Dermis blood vessel endothelial cell (primary cell): ENCODE measurements around the gene PYROXD2. TPM values are rescaled to one million over a fixed set of nuclear protein-coding genes. Genes with fewer than 3 reads are reported as not detected.
A peak's percentile ranks its signal among the peaks of the same experiment; 100 is the strongest.

ENCODE experiments used
- DNase-seq: peaks from one replicate; pipeline ENCODE4 v3.0.0; 2010
- total RNA-seq: library from RNA; depleted of rRNA; stranded (reverse); fragments of >200 nt; gene quantifications from 2 replicates; pipeline ENCODE4 v1.2.3, GENCODE V29; 2014

Gene PYROXD2
- 3.6 and 6.4 TPM in 2 replicates for total RNA-seq

DNA sequence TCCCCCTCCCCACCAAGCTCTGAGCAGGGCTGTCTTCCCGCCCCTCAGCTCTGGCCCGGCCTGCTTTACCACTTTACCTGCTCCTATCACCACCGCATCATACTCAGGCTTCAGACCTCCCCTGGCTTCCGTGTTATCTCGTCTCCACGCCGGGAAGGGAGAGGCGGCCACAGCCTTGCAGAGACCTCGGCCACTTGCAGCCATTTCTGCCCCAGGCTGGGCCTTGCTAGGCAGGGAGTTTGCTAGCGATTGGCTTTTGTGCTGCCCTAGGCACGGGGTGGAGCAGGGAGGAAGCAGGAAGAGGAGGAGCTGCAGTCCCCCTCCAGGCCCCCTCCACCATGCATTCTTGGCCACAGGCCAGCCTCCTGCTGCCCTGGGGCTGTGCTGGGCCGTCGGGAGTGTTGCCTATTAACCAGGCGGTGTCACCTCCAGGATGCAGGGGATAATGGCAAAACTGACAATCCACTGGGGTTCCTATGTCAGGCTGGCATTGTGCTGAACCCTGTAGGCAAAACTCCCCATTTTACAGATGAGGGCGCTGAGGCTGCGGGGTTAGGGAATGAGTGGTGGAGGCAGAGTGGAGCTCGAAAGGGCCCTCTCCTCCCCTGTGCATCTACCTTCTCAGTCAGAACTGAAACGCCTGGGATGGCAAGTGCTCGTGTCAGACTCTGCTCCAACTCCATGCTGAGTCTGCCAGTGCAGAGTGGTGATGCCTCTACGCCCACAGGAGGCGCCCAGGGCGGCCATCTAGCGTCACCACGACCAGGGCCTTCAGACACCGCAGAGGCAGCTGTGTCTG is at the start of gene PYROXD2:
Gene PYROXD2 (minus strand): TSS at position 251 of the 799 bp plus-strand sequence. CDS start 47 bp downstream, at position 204.
- peak; percentile 95 for DNase-seq

DNA sequence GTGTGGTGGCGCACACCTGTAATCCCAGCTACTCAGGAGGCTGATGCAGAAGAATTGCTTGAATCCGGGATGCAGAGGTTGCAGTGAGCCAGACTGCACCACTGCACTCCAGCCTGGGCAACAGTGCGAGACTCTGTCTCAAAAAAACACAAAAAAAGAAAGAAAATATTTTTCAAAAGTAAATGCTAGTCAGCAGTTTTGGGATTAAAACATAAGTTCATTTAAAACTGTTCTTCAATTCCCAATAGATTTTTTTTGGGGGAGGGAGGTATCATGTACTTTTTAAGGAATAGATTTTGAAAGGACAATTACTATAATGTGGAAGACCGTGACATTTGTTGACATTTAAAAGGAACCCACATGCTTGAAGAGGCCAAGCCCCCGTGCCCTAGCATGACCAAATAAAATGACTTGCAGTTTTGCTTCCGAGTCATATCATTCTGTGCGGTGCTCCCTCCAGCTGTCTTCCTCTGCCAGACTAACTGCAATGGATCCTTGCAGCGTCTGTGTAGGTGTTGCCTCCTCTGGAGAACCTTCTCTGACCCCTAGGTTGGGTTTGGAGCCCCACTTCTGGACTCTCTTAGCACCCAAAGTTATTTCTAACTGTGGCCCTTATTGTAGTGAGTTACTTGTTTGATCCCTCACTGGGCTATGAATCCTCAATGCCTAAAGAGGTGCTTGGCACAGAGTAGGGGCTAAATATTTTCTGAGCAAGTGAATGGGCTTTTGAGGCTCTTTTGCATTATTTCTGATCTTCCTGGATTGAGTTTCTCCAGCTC is 49.2 kb upstream of the PYROXD2 start:
- DNase-seq: no peak

DNA sequence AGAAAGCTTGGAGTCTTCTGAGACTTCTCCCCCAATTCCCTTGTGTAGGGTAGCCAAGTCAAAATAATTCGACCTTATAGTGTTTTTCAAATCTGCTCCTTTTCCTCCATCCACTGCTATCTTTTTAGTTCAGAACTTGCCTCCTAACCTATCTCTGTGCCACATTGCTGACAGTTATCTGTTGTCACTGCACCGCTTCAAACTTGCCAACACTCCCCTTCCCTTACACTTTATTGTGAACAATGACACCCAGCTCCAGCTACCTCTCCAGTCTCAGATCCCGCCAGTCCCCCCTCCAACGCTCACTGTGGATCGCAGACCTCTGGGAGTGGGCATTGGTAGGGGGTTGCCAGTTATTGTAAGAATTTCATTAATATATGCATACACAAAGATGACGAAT is 48.0 kb upstream of the PYROXD2 start:
- DNase-seq: no peak

DNA sequence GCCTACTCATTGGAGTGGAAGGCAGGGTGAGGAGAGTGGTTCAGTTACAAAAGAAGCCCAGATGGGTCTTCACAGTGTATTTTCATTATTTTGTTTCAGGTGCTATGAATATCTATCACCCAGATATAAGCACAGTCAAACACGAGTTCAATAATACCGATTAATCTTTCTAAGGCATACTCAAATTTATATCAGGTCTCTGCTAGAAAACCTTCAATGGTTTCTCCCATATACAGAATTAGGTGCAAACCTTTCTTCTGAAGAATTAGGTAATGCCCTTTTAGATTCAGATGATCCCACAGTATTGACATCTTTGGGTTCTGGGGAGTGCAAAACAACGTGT is 46.5 kb upstream of the PYROXD2 start:
- DNase-seq: no peak

DNA sequence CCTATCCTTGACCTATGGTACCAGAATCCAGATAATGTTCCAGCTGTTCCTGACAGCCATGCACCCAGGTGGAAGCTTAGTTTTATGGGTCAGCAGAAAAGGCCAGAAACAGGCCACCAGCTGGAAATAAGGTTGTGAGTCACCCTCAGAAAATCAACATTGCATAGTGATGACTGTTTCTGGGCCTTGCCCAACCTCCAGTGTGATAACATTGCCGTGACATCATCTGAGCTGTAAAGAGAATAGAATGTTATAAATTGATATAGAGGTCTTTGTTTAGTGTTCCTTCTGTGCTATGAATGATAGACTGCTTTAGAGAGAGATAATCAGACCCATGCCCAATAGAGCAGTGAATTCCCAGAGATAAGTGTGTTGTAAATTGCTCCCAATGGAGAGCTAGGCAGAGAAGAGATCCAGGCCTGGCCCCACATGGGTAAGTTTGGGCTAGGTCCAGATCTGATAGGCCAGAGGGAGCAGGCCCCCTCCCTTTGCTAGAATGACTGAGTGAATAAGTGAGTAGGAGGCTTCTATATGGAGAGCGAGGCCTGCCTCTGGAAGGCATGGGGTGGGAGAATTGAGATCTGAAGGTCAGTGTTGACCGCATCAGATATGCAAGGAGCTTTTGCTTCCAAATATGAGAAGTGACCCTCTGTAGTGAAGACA is 46.0 kb upstream of the PYROXD2 start:
- DNase-seq: peak; percentile 92

DNA sequence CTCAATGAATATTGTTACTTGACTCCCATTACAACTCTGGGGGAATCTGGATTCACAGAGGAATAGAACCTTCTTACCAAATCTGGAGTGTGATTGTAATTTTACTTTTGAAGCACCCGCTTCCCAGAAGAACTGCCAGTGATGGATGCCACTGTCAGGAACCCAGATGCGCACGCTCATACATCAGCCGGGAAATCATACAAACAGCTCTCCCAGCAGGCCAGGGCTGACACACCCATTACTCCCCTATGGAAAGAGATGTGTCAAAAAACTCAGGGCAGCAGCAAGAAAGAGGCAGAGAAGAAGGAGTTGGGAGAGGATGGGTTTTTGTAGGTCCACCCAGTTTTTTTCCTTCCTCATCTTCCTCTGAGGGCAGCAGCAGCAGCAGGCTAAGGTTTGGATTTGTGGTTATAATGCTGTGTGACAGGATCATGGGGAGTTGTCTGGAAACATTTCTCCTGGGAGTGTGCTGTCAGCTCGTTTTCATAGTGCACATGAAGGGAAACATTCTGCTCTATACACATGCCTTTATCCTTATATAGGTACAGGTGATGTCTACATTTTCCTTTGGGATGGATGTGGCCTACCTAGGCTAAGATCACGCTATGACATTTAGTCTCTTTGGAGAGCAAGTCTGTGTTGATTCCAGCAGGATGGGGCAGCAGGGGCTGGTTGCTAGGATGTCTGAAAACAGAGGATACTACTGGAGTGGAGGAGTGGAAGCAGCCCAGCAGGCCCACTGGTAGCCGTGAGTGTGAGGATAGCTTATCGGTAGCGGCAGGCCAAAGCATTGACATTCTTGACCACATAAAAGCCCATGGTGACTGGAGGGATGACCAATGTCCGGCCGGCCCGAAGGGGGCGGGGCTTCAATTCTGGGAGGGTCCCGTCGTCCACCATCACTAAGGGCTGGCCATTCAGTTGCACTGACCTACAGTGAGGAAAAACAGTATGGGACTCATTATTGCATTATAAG is 44.1 kb upstream of the PYROXD2 start:
- DNase-seq: no peak

DNA sequence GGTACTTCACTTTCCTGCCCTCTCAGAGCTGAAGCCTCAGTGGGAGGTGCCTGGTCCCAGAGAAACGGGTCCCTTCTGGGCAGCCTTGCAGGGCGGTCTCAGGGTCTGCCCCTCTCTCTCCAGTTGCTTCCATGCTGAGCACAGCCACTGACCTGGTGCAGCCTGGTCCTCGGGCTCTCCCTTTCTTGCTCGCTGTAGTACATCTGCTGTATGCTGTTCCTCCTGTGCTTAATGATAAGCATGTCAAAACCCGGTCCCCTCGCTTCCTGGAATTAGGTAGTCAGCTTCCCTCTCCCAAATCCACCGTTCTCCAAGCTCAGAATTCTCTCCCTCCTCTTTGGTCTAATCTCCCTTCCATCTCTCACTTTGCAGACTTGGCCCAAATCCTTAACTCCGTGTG is 42.7 kb upstream of the PYROXD2 start:
- DNase-seq: no peak

DNA sequence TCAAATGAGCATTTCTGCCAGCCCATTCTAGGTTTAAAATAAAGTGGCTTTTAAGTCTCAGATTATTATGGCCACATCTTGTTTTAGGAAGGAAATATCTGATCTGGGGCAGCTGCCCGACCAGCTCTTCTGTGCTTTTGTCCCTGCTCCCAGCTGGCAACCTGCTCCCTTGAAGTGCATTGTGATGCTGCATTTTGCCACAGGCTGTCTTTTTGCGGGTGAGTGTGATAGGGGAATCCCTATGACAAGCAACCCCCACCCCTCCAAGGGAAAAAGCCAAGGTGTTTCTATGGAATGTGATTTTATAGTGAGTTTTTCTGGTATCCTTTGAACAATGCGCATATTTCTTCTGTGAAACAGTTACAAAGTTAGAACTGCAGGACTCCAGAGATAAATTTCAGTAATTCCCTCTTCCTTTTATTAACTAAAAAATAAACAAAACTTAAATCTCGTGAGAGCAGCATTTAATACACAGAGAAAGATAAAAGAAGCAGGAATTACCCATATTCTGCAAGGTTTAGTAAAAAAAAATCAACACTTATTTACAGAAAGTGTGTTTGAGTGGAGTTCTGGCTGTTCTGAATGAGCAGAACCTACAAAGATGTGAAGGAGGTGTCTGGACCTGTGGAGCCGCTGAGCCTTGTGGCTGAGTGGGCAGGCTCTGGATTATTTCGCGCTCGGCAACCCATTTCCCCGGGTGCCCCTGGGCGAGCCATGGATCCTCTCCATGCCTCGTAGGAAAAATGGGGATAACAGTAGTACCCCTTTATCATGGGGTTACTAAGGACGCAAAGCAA is 41.9 kb upstream of the PYROXD2 start:
- no peak for DNase-seq

DNA sequence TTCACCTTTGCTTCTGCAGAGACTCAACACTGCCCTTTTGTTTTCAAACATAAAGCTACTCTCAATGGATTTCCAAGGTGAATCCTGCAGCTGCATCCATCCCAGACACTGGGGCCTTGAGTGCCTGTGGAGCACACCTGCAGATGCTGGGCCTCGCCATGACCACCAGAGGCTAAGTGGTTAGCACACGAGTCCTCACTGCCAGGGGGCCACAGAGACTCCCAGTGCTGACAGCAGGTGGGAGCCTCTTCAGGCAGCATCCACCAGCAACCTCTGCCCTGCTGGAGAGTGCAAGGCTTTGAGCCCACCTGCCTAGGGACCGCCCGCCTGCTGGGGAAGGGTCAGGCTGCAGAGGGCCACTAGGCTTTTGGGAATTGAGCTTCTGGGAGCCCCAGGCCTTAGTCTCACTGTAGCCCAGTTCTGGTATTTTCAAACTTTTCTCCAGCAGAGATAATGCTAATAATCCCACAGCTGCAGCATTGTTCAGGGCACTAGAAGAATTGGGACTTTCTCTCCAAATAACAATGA is 41.1 kb upstream of the PYROXD2 start:
- DNase-seq: no peak

DNA sequence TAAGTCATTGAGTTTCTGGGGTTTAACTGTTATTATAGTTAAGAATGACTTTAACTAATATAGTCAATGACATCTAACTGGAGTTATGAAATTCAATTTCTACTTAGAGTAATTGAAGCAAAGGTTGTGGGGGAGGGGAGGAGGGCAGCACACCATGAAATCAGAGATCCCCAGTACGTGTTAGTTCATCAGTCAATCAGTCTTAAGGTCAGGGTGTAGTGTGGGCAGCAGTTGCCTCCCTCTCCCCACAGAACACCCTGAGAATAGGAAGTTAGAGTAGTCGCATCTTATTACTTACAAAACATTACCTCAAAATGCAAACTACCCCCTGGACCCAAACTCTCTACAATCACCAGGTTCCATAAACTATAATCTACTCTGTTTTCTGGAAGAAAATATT is 38.7 kb upstream of the PYROXD2 start:
- no peak for DNase-seq

DNA sequence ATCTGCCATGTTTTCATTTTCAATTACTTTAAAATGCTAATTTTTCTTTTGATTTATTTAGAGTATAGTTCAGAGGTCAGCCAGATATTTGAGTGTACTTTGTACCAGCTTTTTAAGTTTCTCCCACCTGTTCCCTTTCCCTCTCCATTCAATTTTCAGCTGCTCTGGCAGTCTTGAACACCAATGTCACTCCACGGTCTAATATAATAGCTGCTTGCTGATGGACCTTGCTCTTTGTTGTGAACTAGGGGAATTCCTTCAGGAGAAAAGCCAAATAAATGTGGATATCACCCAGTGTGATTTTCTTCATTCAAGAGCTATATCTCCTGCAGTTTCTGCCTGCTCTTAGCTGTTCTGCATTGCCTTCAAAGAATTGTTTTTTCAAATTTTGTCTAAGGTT is 35.6 kb upstream of the PYROXD2 start:
- no peak for DNase-seq

DNA sequence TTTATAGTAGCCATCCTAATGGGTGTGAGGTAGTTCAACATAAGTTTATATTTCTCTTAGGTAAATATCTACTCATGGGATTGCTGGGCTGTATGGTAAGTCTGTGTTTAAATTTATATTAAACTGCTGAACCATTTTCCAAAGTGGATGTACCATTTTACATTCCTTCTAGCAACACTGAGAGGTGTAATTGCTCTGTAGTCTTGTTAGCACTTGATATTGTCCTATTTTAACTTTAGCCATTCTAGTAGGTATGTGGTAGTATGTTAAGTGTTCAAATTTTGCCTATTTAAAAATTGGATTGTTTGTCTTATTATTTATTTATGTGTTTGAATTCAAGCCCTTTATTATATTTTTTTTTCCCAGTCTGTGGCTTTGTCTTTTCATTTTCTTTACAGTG is 34.3 kb upstream of the PYROXD2 start:
- DNase-seq: no peak

DNA sequence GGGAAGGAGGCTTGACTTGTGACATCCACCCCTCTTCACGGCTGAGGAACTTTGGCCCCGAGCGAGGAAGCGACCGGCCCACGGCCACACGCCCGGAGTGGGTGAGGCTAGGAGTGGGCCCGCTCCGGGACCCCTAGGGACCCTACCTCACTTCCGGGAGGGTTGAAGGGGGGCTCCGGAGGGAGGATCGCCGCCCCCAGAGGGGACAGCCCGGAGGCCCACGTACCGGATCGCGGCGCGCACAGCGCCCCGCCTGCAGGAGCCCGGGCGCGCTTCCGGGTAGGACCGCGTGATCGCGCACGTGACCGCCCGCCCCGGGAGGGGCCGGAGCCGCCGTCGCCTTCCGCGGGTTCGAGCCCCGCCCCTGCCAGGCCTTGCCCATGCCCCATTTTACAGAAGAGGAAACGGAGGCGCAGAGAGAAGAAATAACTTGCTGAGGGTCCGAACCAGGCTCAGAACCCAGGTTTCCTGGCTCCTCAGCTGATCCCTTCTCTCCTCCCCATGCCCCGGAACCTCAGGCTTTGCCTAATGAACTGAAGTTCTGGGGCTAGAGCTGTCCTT is 31.8 kb upstream of the PYROXD2 start, which contains the start of gene HPS1:
Gene HPS1 (minus strand): TSS at position 275 of the 561 bp plus-strand sequence. CDS start 3,695 bp downstream, outside the sequence.
- DNase-seq: peak; percentile 76

DNA sequence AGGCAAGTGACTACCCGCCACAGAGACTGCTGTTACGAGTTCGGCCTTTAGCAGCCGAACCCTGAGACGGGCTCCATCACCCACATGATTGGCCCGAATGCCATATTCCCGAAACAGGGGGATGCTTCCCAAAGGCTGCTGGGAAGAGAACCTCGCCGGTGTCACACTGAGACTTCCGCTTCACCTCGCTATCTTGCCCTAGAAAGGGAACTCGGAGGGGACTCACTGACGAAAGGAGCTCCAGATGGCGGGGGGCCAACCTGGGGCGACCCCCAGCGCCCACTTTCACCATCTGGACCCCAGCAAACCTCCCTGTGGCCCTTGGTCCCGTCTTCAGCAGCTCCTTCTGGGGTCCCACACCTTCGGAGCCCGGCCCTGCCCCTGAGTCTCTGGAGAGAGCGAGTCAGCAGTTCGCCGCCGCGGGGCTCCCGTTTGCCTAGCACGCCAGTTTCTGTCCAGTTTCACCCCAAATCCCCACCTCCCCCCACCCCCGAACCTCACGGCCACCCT is 31.2 kb upstream of the PYROXD2 start:
- DNase-seq: peak; percentile 47

DNA sequence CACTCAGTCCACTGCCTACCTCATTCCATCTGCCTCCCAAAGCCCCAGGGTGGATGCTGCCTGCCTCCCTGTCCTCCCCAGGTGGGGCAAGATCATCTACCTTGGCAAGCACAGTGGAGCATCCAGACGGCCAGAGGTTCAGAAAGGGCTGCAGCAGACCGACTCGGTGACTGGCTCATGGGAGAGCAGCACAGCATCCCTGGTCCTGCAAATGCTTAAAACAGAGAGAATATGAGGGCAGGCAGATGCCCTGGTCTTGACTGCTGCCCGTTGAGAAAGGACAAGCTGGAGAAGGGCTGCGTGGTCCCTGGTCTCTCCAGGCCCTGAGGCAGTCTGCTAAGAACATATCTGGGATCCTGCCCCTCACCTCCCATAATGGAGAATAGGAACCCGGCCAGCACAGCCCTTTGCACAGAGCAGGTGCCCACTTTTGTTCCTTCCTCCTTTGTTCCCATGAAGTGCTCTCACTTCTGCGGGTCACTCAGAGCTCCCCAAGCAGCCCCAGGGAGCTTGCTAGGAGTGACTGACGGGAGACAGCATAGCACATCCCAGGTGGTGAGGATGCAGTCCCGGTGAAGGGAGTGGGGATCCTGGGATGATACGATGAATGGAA is 30.3 kb upstream of the PYROXD2 start:
- no peak for DNase-seq

DNA sequence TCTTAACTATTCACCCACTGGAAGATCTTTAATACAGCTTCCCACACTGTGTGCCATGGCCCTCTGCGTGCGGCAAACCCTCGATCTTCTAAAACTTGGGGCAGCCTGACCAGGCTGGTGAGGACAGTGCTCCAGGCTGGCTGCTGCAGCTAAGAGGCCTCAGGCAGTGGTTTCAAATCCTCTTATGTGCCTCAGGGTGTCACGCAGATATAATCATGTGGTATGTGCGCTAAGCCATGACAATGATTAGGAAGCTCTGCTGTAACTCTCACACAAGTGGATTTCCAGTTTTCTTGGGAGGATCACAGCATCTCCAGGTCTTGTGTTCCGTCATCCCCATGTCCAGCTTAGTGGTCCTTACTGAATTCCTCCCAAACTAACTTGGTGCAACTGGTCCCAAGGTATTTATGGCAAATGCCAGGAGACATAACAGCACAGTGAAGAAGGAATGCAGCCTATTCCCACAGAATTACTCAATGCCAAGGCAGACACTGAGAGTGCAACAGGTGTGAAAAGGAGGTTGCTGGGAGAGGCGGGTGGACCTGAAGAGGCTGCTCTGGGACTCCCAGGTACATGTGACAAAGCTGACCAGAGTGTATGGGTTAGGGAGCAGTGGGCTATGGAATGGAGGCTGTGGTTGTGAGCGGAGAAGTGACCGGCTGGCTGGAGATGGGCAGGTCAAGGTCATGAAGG is 29.5 kb upstream of the PYROXD2 start:
- DNase-seq: no peak

DNA sequence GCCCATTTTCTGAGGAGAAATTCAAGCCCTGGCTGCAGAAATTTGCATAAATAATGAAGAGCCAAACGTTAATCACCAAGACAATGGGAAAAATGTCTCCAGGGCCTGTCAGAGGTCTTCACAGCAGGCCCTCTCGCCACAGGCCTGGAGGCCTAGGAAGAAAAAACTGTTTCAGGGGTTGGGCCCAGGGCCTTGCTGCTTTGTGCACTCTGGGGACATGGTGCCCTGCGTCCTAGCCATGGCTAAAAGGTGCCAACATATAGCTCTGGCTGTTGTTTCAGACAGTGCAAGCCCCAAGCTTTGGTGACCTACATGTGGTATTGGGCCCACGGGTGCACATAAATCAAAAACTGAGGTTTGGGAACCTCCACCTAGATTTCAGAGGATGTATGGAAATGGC is 23.7 kb upstream of the PYROXD2 start:
- DNase-seq: no peak

DNA sequence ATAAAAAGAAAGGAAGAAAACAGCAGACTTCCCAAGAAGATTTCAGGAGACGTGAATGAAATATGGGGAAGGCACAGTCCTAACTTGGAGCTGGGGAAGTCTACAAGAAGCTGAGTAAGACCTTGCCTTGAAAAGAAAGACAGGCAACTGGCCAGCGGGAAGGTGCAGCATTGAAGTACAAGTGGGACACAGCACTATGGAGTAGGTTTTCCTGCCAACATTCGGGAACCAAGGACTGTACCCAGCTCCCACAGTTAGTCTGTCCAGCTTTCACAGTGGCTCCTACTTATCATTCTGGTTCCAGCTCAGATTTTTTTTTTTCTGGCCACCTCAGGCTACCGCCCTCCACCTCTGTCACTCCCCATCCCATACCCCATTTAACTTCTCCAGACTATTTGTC is 21.7 kb upstream of the PYROXD2 start:
- no peak for DNase-seq

DNA sequence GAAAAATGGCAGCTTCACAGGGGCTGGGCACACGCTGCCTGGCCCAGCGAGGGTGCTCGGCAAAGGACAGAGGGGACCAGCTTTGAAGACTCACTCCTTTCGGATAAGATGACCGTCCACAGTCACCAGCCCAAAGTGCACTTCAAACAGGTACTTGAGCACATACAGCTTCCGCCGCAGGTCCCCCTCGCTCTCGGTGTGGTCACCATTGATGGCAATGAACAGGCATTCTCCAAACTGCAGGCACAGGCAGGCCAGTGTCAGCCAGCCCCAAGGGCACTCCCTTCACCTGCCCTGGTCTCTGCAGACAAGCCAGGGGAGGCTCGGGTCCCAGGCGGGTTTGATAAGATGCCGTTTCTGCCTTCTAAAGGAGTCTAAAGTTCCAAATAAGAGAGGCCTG is 20.2 kb upstream of the PYROXD2 start:
- no peak for DNase-seq
